Parathyroid adenoma (tissue), 2 donors: ENCODE results near the gene C10orf90.

Experiments
- H2AFZ ChIP-seq: fragments of 300-600 bp; sonication (generic); one replicate; pipeline ENCODE4 v1.7.0; 2017; ENCODE audit warnings: antibody characterized with exemption, mild to moderate bottlenecking
- H3K27ac ChIP-seq: fragments of 300-600 bp; sonication (generic); one replicate; pipeline ENCODE4 v1.7.0; 2017
- H3K27me3 ChIP-seq: fragments of 300-600 bp; sonication (generic); one replicate; pipeline ENCODE4 v1.7.0; 2017; ENCODE audit warnings: low read length; ENCODE audit not compliant: control insufficient read depth, insufficient read depth
- H3K36me3 ChIP-seq: fragments of 300-600 bp; sonication (generic); one replicate; pipeline ENCODE4 v1.7.0; 2017; ENCODE audit warnings: low read length; ENCODE audit not compliant: control insufficient read depth, insufficient read depth
- H3K4me1 ChIP-seq: fragments of 300-600 bp; sonication (generic); one replicate; pipeline ENCODE4 v1.7.0; 2017; ENCODE audit warnings: control low read depth
- H3K4me2 ChIP-seq: fragments of 300-600 bp; sonication (generic); one replicate; pipeline ENCODE4 v1.7.0; 2017; ENCODE audit warnings: low read length
- H3K4me3 ChIP-seq: fragments of 300-600 bp; sonication (generic); one replicate; pipeline ENCODE4 v1.7.0; 2017; ENCODE audit warnings: low read depth, low read length
- H3K79me2 ChIP-seq: fragments of 300-600 bp; sonication (generic); one replicate; pipeline ENCODE4 v1.7.0; 2017; ENCODE audit warnings: control low read depth
- H3K9ac ChIP-seq: fragments of 300-600 bp; sonication (generic); one replicate; pipeline ENCODE4 v1.7.0; 2017; ENCODE audit warnings: mild to moderate bottlenecking
- H3K9me3 ChIP-seq: fragments of 300-600 bp; sonication (generic); one replicate; pipeline ENCODE4 v1.7.0; 2017; ENCODE audit warnings: low read length; ENCODE audit not compliant: control insufficient read depth
- TF ChIP-seq, protein P1 (sequence below): fragments of 300-600 bp; sonication (generic); IDR thresholded peaks from one replicate; pipeline ENCODE4 v1.7.0; 2017; ENCODE audit warnings: antibody characterized with exemption, mild to moderate bottlenecking
- donor health status: primary hyperparathyroidism.

C10orf90 gene

GRCh38 chr10:126409821-126410220, 260.7 kb downstream of the C10orf90 start:
- H3K4me2 ChIP-seq, result no peak overlapping the region
- H3K4me1 ChIP-seq, result no peaks in the 10 kb centered on the region
- no peaks in the 10 kb centered on the region for H3K36me3 ChIP-seq
- H3K9ac ChIP-seq, result no peak overlapping the region
- no peaks in the 10 kb centered on the region for H3K27me3 ChIP-seq
- no peaks in the 10 kb centered on the region for H3K9me3 ChIP-seq
- no peak overlapping the region for H3K27ac ChIP-seq
- TF ChIP-seq, protein P1, sequence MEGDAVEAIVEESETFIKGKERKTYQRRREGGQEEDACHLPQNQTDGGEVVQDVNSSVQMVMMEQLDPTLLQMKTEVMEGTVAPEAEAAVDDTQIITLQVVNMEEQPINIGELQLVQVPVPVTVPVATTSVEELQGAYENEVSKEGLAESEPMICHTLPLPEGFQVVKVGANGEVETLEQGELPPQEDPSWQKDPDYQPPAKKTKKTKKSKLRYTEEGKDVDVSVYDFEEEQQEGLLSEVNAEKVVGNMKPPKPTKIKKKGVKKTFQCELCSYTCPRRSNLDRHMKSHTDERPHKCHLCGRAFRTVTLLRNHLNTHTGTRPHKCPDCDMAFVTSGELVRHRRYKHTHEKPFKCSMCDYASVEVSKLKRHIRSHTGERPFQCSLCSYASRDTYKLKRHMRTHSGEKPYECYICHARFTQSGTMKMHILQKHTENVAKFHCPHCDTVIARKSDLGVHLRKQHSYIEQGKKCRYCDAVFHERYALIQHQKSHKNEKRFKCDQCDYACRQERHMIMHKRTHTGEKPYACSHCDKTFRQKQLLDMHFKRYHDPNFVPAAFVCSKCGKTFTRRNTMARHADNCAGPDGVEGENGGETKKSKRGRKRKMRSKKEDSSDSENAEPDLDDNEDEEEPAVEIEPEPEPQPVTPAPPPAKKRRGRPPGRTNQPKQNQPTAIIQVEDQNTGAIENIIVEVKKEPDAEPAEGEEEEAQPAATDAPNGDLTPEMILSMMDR, result no peak
- no peak overlapping the region for H3K4me3 ChIP-seq
- no peak overlapping the region for H2AFZ ChIP-seq
- no peaks in the 10 kb centered on the region for H3K79me2 ChIP-seq

DNA sequence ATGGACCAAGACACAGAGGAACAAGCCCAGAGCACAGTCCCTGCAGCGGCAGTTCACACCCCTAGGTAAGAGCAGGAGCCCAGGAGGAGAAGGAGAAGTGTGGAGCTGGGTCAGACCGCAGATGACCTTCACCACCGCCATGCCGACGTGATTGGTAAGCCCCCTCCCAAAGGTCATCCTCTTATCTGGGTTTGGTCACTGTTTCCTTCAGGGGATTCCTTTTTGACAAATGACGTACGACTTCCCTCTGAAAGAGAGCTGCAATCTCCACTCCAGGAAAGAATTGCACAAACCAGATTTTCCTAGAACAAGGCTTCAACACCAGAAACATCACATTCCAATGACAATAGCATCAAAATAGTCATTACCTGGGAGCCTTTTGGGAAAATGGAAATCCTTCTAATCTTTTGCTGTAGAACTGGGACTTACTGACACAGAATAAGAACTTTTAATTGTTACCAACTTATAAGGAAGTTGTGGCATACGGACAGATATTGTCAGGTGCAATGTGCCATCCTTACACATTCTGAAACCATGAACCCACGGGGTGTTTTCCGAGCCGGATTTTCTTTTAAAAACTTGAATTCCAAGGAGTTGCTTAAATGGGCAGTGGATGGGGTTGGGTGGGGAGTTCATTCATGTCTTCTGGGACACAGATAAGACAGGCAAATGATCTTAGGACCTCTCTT, 261.4 kb downstream of the C10orf90 start:
- no peaks in the 10 kb centered on the region for H3K36me3 ChIP-seq
- H3K9me3 ChIP-seq, result no peaks in the 10 kb centered on the region
- no peak overlapping the region for H2AFZ ChIP-seq
- H3K4me3 ChIP-seq, result no peak overlapping the region
- no peak overlapping the region for H3K9ac ChIP-seq
- no peaks in the 10 kb centered on the region for H3K4me1 ChIP-seq
- H3K4me2 ChIP-seq, result no peak overlapping the region
- TF ChIP-seq, protein P1, result no peak
- H3K79me2 ChIP-seq, result no peaks in the 10 kb centered on the region
- H3K27me3 ChIP-seq, result no peaks in the 10 kb centered on the region
- no peak overlapping the region for H3K27ac ChIP-seq

- Histone ChIP-seq H3K79me2 (no peaks in the 10 kb centered on the region), H3K27me3 (no peaks in the 10 kb centered on the region), H3K9me3 (no peaks in the 10 kb centered on the region), H3K36me3 (no peaks in the 10 kb centered on the region), H3K9ac (no peak overlapping the region), H3K4me3 (no peak overlapping the region), H3K27ac (no peak overlapping the region), H3K4me2 (no peak overlapping the region), H2AFZ (no peak overlapping the region), H3K4me1 (no peaks in the 10 kb centered on the region)
- TF ChIP-seq, protein P1, result no peak
Observed at GRCh38 chr10:126407831-126408230, 262.7 kb downstream of the C10orf90 start.

DNA sequence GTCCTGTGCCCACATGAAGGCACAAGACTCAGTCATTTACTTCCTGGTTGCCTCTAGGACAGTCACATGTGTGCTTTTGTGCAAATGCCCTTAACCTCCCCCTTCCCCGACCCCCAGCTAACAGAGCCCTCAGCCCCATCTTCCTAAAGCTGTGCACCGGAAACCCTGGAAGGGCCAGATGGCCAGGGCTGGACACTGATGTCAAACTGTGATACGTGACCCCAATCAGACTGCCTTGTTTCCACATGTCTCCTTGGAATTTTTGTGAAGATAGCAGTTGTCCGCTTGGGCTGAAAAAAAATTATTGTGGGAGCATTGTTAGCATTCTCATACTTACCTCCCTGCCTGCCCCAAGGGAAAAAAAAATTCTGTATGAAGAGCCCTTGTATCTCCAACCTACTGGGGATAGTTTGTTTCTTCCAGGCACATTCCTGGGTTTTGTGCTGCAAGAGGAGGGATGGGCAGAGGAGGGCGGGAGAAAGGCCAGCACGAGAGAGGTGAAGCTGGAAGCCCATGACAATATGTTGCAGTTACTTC, 265.2 kb downstream of the C10orf90 start:
- H3K4me1 ChIP-seq, result no peaks in the 10 kb centered on the region
- H3K79me2 ChIP-seq, result no peaks in the 10 kb centered on the region
- TF ChIP-seq, protein P1, result no peak
- H3K27ac ChIP-seq, result no peak overlapping the region
- H3K27me3 ChIP-seq, result no peaks in the 10 kb centered on the region
- H3K4me2 ChIP-seq, result no peak overlapping the region
- no peak overlapping the region for H2AFZ ChIP-seq
- no peak overlapping the region for H3K9ac ChIP-seq
- H3K4me3 ChIP-seq, result no peak overlapping the region
- H3K9me3 ChIP-seq, result no peaks in the 10 kb centered on the region
- H3K36me3 ChIP-seq, result no peaks in the 10 kb centered on the region
